Stomach (tissue), 9 donors: Measurements from ENCODE around the gene MRPS2. TPM values are rescaled to one million over a fixed set of nuclear protein-coding genes. Genes with fewer than 3 reads are reported as not detected.
"Not testable (repeated sequence)": the region's sequence is repeated elsewhere in the genome, so short reads cannot be mapped to it uniquely, and the experiment has no call there.

Source experiments
- DNase-seq, 2 donors: peaks; one replicate each; pipeline versions ENCODE4 v3.0.0 to v3.0.0-alpha.2; 2013 to 2019
- H3K27ac ChIP-seq, 5 donors: fragments of 200-600 bp in 4 of 5; sonication (generic) in 4 of 5; one replicate each; pipeline ENCODE4 v1.5.1; 2013 to 2019; ENCODE audit warnings: mild to moderate bottlenecking in 1 of 5, moderate library complexity in 1 of 5
- H3K27me3 ChIP-seq, 3 donors: fragments of 200-600 bp; sonication (generic); one replicate each; pipeline ENCODE4 v1.5.1; 2017 to 2019; ENCODE audit warnings: mixed run types in 1 of 3
- H3K36me3 ChIP-seq, 4 donors: fragments of 200-600 bp; sonication (generic); 1 replicate in 3 of 4; 2 replicates in 1 of 4; pipeline ENCODE4 v1.5.1; 2016 to 2019
- H3K4me1 ChIP-seq, 4 donors: fragments of 200-600 bp; sonication (generic); one replicate each; pipeline ENCODE4 v1.5.1; 2016 to 2019
- H3K4me3 ChIP-seq, 4 donors: fragments of 200-600 bp; sonication (generic) in 3 of 4; one replicate each; pipeline ENCODE4 v1.5.1; 2016 to 2019; ENCODE audit warnings: mild to moderate bottlenecking in 1 of 4
- H3K9me3 ChIP-seq, 4 donors: fragments of 200-600 bp; sonication (generic); one replicate each; pipeline ENCODE4 v1.5.1; 2016 to 2019
- CTCF ChIP-seq, 7 experiments: fragments of 450-650 bp in 4 of 7; fragments of 200-600 bp in 3 of 7; sonication (generic) in 3 of 7; IDR thresholded peaks; one replicate each; pipeline ENCODE4 v1.5.1; 2016 to 2019; ENCODE audit warnings: antibody characterized with exemption in 7 of 7, control low read depth in 2 of 7, mild to moderate bottlenecking in 1 of 7
- EP300 ChIP-seq: sonication (generic); formaldehyde crosslinking; IDR thresholded peaks from one replicate; pipeline ENCODE4 v1.6.1; 2017; ENCODE audit warnings: antibody characterized with exemption
- POLR2A ChIP-seq, 4 donors: fragments of 450-650 bp; IDR thresholded peaks; one replicate each; pipeline ENCODE4 v1.6.1; 2016; ENCODE audit warnings: antibody characterized with exemption in 4 of 4, control low read depth in 2 of 4, mild to moderate bottlenecking in 1 of 4, moderate library complexity in 1 of 4
- POLR2AphosphoS5 ChIP-seq, 3 donors: sonication (generic); formaldehyde crosslinking; IDR thresholded peaks; one replicate each; pipeline ENCODE4 v1.6.1; 2016; ENCODE audit warnings: antibody characterized with exemption in 3 of 3
- WGBS, 5 donors: extraction: QIAGEN DNeasy Blood & Tissue Kit in 3 of 5; methylation state at CpG; one replicate each; pipeline versions ENCODE4 v1.1.5 to v1.1.7; 2013 to 2018; 5-methylcytosine and 5-hydroxymethylcytosine counted together
- intact Hi-C: fragments of 100-400 bp; cut with DNase I; formaldehyde crosslinking; loops from one replicate; pipeline ENCODE4 v1.15.1; 2023; ENCODE audit warnings: low total_unique reads
- polyA plus RNA-seq, 3 donors: library from polyadenylated mRNA; stranded (reverse); fragments of 200-250 nt; gene quantifications; one replicate each; pipeline ENCODE4 v1.2.3, GENCODE V29; 2013
- total RNA-seq, 5 donors: library from RNA; depleted of rRNA; stranded (reverse); fragments of >200 nt; gene quantifications; one replicate each; pipeline versions ENCODE4 v1.1.0 to v1.2.3, GENCODE V29; 2014 to 2016
- donor health status: healthy with polysubstance abuse.
- donor health status: Bipolar disorder and iron deficiency.
- donor health status: healthy.

Gene MRPS2
- total and polyA plus RNA-seq, 8 donors: 1.8 to 54.7 (median 40.1) TPM

DNA sequence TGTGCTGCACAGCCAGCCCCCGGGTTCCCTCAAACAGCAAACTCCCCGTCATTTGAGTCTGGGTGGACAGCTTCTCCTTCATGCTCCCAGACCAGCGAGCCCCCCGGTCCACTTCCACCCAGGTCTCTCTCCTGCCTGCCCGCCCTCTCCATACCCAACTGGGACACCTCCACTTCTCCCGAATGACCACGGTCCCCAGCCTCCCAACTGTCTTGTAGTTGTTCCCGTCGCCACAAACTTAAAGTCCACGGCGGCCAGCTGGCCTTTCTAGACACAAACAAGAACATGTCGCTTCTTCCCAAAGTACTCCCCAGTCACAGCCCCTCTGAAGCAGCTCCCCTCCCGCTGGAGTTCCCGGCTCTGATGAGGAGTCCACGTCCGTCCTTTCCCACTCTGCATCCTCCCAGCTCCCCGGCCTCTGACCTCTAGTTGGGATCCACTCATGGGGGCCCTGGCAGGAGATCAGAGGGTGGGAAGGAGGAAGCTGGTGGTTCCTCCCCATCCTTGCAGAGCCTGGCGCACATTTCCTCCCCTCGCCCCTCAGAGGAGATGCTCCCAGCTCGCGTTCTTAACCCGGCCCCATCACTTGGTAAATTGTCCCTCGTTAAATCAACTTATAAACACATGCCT lies 45.0 kb upstream of the MRPS2 start:
- TF ChIP-seq CTCF (IDR thresholded peaks at IDR 0.05) (no peak), EP300 (no peak), POLR2A (IDR thresholded peaks at IDR 0.05) (no peak), POLR2AphosphoS5 (IDR thresholded peaks at IDR 0.05) (no peak)

GRCh38 chr9:135456436-135457104 lies 43.9 kb upstream of the MRPS2 start:
- H3K27ac ChIP-seq: no peak overlapping the region
- H3K4me3 ChIP-seq: no peak overlapping the region
- no peaks in the 10 kb centered on the region for H3K36me3 ChIP-seq
- peaks cover 0 to 19% (median 14%) of the 10 kb centered on the region in 4 donors for H3K9me3 ChIP-seq
- TF ChIP-seq POLR2A (IDR thresholded peaks at IDR 0.05) (no peak), POLR2AphosphoS5 (IDR thresholded peaks at IDR 0.05) (no peak), CTCF (IDR thresholded peaks at IDR 0.05) (no peak), EP300 (no peak)
- no peaks in the 10 kb centered on the region for H3K4me1 ChIP-seq
- WGBS, 5 donors: 68 to 78% (median 71%) methylated on average over 17 to 19 of the region's 19 CpGs
- no peak for DNase-seq
- peaks cover 0 to 32% (median 0%) of the 10 kb centered on the region in 3 donors for H3K27me3 ChIP-seq
- intact Hi-C loops: no loop called here

More for the DNA sequence above, 45.0 kb upstream of the MRPS2 start:
- intact Hi-C loops: no loop called here
- H3K27ac ChIP-seq: no peak overlapping the region
- 77 to 84% (median 81%) methylated on average over 23 of the region's 23 CpGs for WGBS, 5 donors
- peaks cover 0 to 19% (median 14%) of the 10 kb centered on the region in 4 donors for H3K9me3 ChIP-seq
- no peaks in the 10 kb centered on the region for H3K4me1 ChIP-seq
- DNase-seq: no peak
- H3K27me3 ChIP-seq: peaks cover 0 to 32% (median 0%) of the 10 kb centered on the region in 3 donors
- no peaks in the 10 kb centered on the region for H3K36me3 ChIP-seq
- no peak overlapping the region for H3K4me3 ChIP-seq

DNA sequence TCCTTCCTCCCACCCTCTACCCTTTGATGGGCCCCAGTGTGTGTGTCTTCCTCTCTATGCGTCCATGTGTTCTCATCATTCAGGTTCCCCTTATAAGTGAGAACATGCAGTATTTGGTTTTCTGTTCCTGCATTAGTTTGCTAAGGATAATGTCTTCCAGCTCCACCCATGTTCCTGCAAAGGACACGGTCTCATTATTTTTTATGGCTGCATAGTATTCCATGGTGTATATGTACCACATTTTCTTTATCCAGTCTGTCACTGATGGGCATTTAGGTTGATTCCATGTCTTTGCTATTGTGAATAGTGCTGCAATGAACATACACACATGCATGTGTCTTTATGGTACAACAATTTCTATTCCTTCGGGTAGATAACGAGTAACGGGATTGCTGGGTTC lies 42.0 kb upstream of the MRPS2 start:
- DNase-seq, H3K4me1 ChIP-seq, H3K4me3 ChIP-seq, H3K36me3 ChIP-seq, intact Hi-C loops, H3K27ac ChIP-seq: not testable (repeated sequence)
- peaks cover 0 to 19% (median 14%) of the 10 kb centered on the region in 4 donors for H3K9me3 ChIP-seq
- H3K27me3 ChIP-seq: peaks cover 0 to 28% (median 0%) of the 10 kb centered on the region in 3 donors
- WGBS, 5 donors: 89 to 95% (median 94%) methylated on average over 5 of the region's 5 CpGs

DNA sequence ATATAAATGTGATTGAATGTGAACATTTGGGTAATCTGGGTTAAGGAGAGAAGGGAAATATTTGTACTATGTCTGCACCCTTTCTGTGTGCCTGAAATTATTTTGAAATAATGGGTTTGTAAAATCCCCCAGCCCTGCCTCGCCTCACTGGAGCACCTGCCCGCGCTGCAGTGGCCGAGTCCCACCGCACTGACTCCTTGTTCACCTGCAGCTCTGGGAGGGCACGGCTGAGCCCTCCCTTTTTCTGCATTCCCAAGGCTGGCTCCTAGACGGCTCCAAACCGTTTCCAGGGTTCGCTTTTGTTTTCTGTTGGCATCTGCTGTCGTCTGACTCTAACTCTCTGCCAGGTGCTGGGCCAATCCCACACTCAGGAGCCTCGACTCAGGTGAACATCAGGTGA lies 38.5 kb upstream of the MRPS2 start:
- peaks cover 0 to 11% (median 0%) of the 10 kb centered on the region in 3 donors for H3K27me3 ChIP-seq
- H3K4me1 ChIP-seq: no peaks in the 10 kb centered on the region
- no peaks in the 10 kb centered on the region for H3K36me3 ChIP-seq
- no peak for DNase-seq
- WGBS, 5 donors: 62 to 71% (median 67%) methylated on average over 11 of the region's 11 CpGs
- H3K9me3 ChIP-seq: no peaks in the 10 kb centered on the region
- no peak overlapping the region for H3K27ac ChIP-seq
- TF ChIP-seq POLR2AphosphoS5 (IDR thresholded peaks at IDR 0.05): no peak
- no peak for TF ChIP-seq CTCF (IDR thresholded peaks at IDR 0.05)
- no peak for TF ChIP-seq EP300
- no peak for TF ChIP-seq POLR2A (IDR thresholded peaks at IDR 0.05)
- intact Hi-C loops: no loop called here
- no peak overlapping the region for H3K4me3 ChIP-seq

- intact Hi-C loops: no loop called here
- Histone ChIP-seq H3K4me3 (no peak overlapping the region), H3K4me1 (peaks cover 0 to under 1% (median 0%) of the 10 kb centered on the region in 4 donors), H3K27ac (no peak overlapping the region), H3K9me3 (no peaks in the 10 kb centered on the region), H3K27me3 (peaks cover 0 to 4% (median 0%) of the 10 kb centered on the region in 3 donors), H3K36me3 (no peaks in the 10 kb centered on the region)
- no peak for TF ChIP-seq CTCF (IDR thresholded peaks at IDR 0.05)
- no peak for TF ChIP-seq EP300
- TF ChIP-seq POLR2A (IDR thresholded peaks at IDR 0.05): no peak
- no peak for TF ChIP-seq POLR2AphosphoS5 (IDR thresholded peaks at IDR 0.05)
- DNase-seq: no peak
- 51 to 60% (median 56%) methylated on average over 3 of the region's 3 CpGs for WGBS, 5 donors
Measured at GRCh38 chr9:135463140-135463539, 37.3 kb upstream of the MRPS2 start.
